NCI-H345 treated with DMSO at 0.1 percent for 48 hours (cell line): ENCODE data around the gene FAM98B.
"Not testable (repeated sequence)": the region's sequence is repeated elsewhere in the genome, so short reads cannot be mapped to it uniquely, and the experiment has no call there.

ENCODE experiments used
- DNase-seq: peaks from one replicate; lab custom pipeline; 2025; ENCODE audit not compliant: unreplicated experiment; lab: John Stamatoyannopoulos, UW

FAM98B gene

DNA sequence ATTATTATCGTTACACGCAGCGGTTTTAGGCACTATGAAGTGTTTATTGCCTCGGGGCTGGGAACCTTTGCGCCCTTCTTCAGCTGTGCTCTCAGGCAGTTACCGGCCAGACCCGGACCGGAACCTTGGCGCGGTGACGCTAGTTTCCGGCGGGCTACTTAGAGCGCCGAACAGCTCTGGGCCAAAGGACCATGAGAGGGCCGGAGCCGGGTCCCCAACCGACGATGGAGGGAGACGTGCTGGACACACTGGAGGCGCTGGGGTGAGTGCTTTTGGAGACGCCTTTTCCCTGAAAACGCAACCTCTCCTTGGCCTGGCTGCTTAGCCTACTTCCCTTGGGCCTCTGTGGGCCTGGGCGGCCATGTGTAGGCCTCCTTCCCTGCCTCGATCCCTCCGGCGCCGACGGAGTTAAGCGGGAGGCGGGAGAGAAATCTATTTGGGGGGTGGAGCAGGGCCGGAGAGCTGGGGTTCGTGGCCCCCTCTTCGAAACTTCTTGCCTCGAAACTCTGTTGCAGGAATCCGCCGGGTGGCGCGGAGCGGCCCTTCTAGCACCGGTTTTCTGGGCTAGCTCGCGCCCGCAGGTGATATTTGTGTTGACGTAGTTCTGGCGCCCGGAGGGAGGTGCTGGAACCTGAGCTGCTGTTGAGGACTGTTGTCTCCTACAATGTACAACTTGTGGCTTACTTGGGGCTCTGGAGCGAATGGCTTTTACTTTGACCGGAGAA, at the start of gene FAM98B:
FAM98B (plus strand) TSS at position 157 of the 725 bp plus-strand sequence; CDS start at position 192, 35 bp downstream.
- peak; percentile 58 for DNase-seq

DNA sequence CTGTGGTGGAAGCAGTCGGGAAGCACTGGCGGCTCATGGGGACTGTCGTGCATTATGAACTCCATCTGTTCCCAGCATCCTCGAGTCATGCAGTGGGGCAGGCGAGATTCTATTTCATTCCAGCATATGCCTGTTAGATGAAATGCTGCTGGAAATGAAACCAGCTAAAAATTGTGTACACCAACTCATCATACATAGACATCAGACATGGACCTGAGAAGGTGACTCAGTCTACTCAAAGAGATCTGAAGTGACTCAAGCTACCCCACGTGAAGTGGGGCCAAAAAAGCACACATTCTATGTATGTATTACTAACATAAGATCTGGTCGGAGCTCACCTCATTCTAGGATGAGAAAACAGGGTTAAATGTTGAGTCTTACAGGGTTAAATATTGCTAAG, 47.5 kb upstream of the FAM98B start:
- no peak for DNase-seq

DNA sequence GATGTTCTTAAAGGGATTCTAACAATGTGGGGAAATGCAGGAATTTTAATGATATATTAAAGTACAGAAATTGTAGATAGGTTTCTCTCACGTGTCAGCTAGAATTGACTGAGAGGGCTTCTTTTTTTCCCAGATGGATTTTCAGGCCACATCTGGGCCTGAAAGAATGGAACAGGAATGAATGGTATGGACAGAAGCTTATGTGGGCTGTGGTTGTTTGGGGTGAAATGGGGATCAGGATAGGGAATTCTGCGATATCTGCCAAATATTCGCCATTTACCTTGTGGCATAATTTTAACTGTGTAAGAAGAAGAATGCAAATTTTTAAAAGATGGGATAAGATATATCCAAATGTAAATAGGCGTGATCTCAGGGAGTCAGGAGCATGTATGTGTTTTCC, 45.4 kb upstream of the FAM98B start:
- no peak for DNase-seq

DNA sequence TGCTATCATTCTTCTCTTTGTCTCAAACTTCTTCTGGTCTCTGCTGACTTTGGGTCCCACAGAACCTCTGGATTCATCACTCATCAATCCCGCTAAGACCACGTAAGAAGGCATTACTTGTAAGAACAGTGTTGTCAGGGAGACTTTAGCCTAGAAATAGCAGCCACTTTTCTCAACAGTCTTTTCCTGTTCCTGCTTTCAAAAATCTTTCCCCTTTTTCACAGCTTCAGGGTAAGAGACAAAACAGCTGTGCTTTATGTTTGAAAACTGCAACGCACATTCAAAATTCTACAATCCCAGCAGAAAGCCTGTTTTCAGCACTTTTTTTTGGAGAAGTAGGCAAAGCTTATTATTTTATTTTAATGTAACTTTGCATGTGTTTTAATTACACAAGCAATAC, 42.0 kb upstream of the FAM98B start:
- DNase-seq = no peak

DNA sequence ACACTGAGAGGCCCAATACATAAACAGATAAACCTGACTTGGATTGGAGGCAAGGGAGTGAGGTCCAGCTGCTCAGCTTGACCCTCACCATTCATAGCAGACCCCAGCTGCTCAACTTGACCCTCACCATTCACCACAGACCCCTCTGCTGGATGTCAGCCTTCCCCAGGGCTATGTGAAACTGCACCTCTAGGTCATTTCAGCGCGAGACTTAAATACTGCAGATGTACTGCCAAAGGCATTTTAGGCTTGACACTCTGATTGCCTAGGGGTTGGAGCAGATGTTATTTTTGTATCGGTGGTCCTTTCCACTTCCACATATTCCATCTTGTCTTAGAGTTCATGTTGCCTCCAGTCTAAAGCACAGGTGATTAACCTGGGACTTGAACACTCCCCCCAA, 41.5 kb upstream of the FAM98B start:
- DNase-seq = no peak

DNA sequence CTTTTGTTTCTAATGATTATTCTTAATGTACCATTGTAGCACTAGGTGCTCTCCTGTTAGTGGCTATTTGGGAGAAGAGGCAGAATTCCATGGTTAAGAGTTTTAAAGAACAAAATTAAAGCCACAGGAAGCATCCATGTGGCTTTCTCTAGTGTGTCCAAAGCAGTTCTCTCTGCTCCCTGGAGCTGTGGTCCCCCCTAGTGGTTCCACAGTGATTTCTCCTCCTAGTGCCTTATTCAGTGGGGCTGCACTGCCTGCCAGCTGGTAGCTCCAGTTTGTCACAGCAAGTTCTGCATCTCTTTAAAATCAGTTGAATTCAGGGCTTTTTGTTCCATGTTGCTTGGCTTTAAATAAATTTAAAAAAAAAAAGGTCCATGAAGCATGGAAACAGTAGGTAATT, 39.6 kb upstream of the FAM98B start:
- DNase-seq = no peak

DNA sequence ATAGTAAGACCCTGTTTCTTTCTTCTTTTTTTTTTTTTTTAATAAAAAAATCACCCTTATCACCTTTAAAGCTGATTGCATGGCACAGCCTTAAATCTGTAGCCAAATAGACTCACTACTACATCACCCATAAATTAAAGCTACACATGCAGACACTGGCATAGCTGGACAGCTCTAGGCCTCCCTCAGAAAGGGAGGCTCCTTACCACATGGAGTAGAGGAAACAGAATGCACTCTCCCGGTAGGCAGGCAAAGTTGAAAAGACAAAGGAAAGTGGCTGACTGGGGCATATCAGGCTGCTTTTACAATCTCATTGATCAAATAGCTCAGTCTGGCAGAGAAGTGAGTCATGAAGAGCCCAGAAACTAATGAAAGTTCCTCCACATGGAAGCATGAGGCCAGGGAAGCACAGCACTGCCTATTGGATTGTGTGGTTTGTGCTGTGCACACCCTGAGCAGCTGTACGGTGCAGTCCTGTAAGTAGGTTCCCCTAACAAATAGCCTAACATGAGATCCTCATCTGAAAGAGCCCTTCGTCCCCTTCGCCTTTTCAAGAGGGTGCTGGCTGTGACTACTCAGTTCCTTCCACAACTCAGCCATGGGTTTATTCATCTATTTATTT, 32.7 kb upstream of the FAM98B start:
- no peak for DNase-seq

DNA sequence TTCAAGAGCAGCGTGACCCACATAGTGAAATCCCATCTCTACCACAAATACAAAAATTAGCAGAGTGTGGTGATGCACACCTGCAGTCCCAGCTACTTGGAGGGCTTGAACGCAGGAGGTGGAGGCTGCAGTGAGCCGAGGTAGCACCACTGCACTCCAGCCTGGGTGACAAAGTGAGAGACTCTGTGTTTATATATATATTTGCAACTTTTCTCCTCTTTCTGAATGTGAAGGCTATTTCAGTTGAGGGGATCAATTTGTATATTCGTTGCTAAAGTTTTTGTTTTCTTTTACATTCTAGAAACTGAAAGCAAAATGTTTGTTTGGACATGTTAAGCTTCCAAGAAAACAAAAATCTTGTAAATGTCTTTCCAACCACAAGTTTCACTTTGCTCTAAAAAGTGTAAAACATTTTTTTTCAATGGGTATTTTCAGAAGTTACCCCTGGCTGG, 29.8 kb upstream of the FAM98B start:
- DNase-seq = no peak

DNA sequence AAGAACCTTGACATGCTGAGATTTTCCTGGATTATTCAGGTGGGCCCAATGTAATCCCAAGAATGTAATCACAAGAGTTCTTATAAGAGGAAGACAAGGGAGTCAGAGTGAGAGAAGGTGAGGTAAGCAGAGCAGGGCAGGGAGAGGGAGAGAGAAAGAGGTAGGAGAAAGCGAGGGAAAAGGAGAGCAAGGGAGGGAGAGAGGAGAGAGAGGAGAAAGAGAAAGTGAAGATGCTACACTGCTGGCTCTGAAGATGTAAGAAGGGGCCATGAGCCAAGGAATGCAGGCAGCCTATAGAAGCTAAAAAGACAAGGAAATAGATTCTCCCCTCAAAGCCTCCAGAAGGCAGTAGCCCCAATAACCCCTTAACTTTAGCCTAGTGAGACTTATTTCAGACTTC, 28.7 kb upstream of the FAM98B start:
- no peak for DNase-seq

DNA sequence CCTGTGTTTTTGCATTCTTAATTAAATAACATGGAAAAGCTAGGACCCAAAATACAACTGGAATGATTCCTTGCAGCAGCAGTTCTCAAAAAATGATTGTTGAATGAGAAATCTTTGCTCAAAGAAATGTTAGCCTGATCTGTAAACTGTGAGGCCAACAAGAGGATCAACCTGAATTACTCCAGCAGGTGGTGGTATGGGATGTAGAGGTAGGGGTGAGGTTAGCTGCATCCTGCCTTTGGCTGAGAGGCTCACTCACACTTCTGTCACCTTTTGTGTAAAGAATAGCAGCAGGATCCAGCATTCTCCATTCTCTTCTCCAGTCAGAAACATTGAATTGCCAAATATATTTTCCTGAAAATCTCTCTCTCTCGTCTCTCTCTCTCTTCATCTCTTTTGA, 26.5 kb upstream of the FAM98B start:
- DNase-seq = no peak

DNA sequence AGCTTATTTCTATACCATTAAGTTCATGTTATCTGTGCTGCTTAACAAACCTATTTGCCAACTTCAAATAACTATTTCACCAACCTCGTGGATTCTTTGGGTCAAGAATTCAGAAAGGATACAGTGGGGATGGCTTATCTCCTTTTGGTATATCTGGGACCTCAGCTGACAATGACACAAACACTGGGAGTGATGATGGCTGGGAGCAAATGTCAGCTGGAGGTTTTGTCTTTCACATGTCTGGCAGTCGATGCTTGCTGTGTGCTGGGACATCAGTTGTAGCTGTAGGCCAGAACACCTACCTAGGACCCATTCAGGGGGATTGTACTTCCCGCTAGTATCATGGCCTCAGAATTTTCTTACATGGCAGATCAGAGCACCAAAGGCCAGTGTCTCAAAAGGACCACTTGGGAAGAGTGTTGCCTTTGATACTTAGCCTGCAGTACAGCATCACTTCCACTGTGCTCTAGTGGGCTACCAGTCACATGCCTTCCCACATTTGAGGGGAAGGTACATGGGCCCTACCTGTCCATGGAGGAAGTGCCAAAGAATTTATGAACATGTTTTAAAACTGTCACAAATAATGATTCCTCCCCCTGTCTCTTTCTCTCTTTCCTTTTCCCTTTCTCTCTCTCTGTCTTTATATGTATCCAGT, 23.7 kb upstream of the FAM98B start:
- no peak for DNase-seq

DNA sequence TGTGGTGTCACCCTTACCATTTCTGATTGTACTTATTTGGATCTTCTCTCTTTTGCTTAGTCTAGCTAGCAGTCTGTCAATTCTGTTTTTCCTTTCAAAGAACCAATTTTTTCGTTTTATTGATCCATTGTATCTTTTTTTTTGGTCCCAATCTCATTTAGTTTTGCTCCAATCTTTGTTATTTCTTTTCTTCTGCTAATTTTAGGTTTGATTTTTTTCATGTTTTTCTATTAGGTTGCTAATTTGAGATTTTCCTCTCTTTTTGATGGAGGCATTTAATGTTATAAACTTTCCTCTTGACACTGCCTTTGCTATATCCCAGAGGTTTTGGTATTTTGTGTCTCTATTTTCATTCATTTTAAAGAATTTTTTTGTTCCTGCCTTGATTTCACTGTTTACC, 16.9 kb upstream of the FAM98B start:
- DNase-seq = no peak

DNA sequence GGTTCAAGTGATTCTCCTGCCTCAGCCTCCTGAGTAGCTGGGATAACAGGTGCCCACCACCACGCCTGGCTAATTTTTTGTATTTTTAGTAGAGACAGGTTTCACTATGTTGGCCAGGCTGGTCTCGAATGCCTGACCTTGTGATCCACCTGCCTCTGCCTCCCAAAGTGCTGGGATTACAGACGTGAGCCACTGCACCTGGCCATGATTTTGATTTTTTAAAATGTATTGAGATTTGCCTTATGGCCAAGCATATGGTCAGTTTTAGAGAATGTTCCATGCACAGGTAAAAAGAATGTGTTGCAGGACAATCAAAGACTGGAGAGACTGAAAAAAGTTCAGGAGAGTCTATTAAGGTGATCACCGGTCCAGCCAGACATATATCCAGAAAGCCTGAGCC, 16.3 kb upstream of the FAM98B start:
- DNase-seq = not testable (repeated sequence)

DNA sequence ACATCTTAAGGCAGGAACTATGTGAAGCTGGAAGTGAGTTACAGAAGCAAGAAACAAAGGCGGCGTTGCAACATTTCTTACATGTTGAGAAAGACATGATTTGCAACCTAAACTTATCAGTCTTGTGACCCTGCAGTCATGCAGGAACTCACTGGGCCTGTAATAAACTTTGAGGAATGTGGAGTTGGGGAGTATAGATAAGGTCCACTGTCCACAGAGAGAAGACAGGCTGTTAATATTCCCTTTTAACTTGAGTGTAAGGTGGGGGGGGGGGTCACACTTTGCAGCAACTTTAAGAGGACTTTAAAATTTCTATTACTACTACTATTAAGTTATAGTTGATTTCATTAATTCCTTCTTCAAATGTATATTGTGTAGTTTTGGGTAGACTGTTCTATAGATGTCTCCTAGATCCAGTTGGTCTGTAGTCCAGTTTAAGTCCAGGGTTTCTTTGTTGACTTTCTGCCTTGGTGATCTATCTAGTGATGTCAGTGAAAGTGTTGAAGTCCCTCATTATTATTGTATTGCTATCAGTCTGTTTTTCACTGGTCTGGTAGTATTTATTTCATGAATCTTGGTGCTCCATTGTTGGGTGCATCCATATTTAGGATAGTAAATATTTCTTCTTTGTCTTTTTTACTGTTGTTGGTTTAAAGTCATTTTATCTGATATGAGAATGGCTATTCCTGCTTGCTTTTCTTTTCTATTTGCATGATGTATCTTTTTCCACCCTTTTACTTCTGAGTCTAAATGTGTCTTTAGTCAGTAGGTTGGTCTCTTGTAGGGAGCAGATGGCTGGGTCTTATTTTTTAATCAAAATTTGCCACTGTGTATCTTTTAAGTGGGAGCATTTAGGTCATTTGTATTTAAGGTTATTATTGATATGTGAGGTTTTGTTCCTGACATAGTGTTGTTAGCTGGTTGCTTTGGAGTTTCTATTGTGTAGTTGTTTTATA, 15.6 kb upstream of the FAM98B start:
- DNase-seq = no peak

DNA sequence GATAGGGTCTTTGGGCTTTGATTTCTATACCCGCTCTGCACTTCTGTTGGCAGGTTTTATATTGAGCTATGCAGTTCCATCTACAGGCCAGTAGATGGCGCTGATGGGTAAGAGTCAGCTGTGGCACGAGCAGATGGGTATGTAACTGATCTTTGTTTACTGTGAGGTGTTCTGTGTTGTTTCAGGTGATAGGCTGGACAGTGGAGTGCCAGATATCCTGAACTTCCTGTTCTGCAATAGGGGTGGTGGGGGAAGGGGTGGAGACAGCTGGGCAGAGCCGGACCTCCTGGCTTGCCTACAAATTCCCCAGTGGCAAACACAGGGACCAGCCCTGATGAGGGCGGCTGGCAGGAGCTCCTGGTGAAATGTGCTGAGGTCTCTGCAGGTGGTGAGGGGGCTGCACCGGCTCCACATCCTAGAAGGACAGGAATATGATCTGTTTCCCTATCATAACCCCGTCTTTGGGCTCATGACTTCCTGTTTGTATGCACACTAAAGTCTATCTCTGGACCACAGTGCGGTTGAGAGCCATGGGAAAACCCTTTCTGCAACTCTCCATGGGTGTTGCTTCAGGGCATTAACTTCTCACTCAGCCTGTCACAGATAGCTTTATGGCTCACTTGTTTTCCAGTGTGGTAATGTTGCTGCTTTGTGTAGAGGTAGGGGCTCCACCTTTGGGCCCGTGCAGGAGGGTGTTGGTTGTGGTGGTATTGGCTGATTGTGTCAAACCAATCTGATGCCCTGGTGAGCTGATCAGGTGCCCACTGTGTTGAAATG, 13.4 kb upstream of the FAM98B start:
- peak; percentile 51 for DNase-seq

DNA sequence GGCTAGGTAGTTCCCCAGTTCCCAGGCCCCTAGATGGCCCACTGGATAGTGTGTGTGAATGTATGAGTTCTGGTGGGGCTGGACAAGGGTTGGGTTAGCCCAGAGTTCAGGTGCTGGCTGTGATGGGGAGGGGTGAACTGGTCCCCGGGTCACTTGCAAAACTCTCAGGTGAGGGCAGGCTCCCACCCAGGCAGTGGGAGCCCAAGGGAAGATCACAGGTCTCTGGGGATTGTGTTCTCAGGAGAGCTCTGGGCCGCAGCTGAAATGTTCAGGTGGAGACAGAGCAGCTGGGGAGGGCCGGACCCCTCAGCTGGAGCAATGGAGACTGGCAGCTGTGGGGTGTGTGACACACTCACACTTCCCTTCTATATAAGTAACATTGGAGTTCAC, 12.8 kb upstream of the FAM98B start:
- DNase-seq = no peak

DNA sequence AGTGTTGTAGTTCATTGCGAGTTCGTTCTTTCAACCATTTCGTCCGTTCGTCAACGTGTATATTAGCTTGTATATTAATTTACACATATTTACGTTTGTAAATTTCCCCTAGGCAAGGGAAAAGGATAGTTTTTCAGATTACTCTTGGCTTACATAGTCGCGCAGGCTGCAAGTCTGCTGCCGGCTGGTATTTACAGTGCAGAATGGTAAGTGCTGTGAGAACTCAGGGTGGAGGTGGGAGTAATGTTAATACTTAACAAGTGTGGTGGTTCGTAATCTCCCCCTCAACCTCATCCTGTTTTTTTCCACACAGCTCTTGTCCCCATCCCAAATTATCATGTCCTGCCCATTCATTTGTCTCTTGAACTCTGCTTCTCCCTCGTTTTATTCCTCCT, 766 bp downstream of the FAM98B start:
- no peak for DNase-seq

DNA sequence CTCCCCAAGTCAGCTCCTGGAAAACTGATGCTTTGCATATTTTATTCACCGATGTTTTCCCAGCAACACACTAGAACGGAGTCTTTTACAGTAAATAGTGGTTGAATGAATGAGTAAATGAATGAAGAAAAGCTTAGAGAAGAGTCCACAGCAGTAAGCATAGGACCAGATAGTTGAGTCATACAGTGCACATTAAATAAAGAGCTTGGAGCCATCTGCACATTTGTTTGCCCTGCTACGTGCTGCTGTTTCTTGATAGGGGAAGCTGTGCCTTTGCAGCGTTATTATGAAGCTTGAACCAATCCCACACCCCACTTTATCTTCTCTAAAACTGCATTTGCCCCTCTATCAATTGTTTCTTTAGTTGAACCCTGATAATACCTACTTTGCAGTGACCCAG, 1.2 kb downstream of the FAM98B start:
- DNase-seq = no peak

DNA sequence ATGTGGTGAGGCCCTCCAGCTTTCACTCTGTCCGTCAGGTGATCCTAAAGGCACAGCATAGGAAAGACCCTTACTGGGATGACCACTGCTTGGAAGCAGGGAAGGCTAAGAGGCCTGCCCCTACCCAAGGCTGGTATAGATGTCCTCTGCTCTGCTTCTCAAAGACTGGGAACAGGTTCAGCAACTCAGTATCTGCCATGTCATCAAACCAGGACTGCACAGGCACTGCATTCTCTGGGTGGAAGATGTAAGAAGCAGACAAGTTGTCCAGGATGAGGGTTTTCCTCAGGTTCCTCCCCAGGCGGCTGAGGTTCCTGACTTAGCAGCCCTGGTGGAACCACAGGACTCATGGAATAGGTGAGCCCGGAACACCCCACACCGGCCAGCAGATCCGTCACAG, 4.7 kb downstream of the FAM98B start:
- DNase-seq = no peak

DNA sequence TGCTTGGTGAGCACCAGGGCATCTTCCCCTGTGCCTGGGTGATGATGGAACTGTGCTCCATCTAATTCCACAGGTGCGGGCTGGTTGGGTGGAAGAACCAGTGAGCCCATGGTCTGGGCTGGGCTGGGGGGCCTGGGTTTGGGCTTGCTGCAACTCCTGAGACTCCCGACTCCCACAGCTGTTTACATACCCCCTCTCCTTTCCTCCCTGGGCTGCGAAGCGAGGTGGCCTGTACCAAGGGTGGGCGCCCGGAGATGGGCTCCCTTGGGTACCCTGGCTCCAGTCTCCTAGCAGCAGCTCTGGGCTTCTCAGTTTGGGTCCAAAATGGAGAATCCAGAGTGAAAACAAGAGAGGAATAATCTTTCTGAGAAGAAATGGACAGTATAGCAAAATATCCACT, 5.6 kb downstream of the FAM98B start:
- no peak for DNase-seq

DNA sequence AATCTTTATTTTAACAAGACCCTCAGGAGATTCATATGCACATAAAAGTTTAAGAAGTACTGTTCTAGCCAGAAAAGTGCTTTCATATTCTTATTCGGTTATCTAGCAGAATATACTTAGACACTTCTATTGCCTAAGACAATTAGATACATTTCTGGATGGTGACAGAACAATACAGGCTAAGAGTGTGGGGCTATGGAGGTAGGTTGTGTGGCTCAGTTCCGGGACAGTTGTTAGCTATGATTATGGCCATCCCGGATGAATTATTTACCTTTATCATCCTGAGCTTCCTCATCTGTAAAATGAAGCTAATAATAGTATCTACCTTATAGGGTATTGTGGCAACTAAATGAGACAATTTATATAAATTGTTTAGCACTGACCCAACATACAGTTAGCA, 6.6 kb downstream of the FAM98B start:
- DNase-seq = no peak
